T-cell (primary cell): Measurements from ENCODE around the gene POLQ. TPM values are rescaled to one million over a fixed set of nuclear protein-coding genes. Genes with fewer than 3 reads are reported as not detected.

ENCODE experiments used
- ATAC-seq, 4 experiments: fragments of 200-7000 bp in 3 of 4; fragments of 150-1000 bp in 1 of 4; cut with Tn5 transposase; replicated peaks in 1 of 4; 1 replicate in 3 of 4; 2 replicates in 1 of 4; pipeline ENCODE4 v1.10.0; 2021; ENCODE audit warnings: moderate library complexity in 3 of 4, mild to moderate bottlenecking in 2 of 4, moderate number of reproducible peaks in 1 of 4
- CTCF ChIA-PET, 2 donors: fragments of 300-600 bp; sonication (Branson Sonifier 250); formaldehyde crosslinking; loops; one replicate each; lab custom pipeline; 2022; ENCODE audit warnings: antibody characterized with exemption in 2 of 2; lab: Charles Lee
- POLR2A ChIA-PET, 2 donors: fragments of 300-600 bp; sonication (Branson Sonifier 250); formaldehyde crosslinking; loops; one replicate each; lab custom pipeline; 2022; ENCODE audit warnings: antibody characterized with exemption in 2 of 2; lab: Charles Lee
- DNase-seq, 35 experiments: peaks; one replicate each; pipeline versions ENCODE4 v3.0.0 to v3.0.0-alpha.2; 2013 to 2023
- H3K27ac ChIP-seq: one replicate; pipeline ENCODE4 v1.5.1; 2013; ENCODE audit warnings: low read length
- H3K27me3 ChIP-seq, 2 experiments: replicated peaks in 1 of 2; 1 replicate in 1 of 2; 2 replicates in 1 of 2; pipeline versions ENCODE4 v1.6.1 to v1.7.0; 2013; ENCODE audit warnings: low read length in 1 of 2, mixed read lengths in 1 of 2; ENCODE audit not compliant: control insufficient read depth in 2 of 2, insufficient read depth in 2 of 2; ENCODE audit errors: extremely low read depth in 1 of 2
- H3K36me3 ChIP-seq, 2 donors: 1 replicate in 1 of 2; 2 replicates in 1 of 2; pipeline versions ENCODE4 v1.6.1 to v1.7.0; 2013; ENCODE audit warnings: low read length in 1 of 2; ENCODE audit not compliant: control insufficient read depth in 2 of 2, insufficient read depth in 1 of 2; ENCODE audit errors: extremely low read depth in 1 of 2
- H3K4me1 ChIP-seq, 2 experiments: 1 replicate in 1 of 2; 2 replicates in 1 of 2; pipeline versions ENCODE4 v1.6.1 to v1.7.0; 2013; ENCODE audit warnings: low read length in 2 of 2, mixed read lengths in 1 of 2; ENCODE audit not compliant: insufficient read depth in 2 of 2, control insufficient read depth in 1 of 2; ENCODE audit errors: extremely low read depth in 1 of 2
- H3K4me3 ChIP-seq, 2 donors: 1 replicate in 1 of 2; 2 replicates in 1 of 2; pipeline versions ENCODE4 v1.5.1 to v1.7.0; 2013; ENCODE audit warnings: mild to moderate bottlenecking in 2 of 2, low read length in 1 of 2, moderate library complexity in 1 of 2; ENCODE audit not compliant: control insufficient read depth in 1 of 2; ENCODE audit errors: extremely low read depth in 1 of 2
- H3K9me3 ChIP-seq: 2 replicates; pipeline ENCODE4 v1.7.0; 2013
- H3K27ac Mint-ChIP-seq, 2 donors: one replicate each; pipeline ENCODE4 v1.8.0; 2020 to 2021; ENCODE audit warnings: mild to moderate bottlenecking in 2 of 2, mixed read lengths in 2 of 2
- H3K27me3 Mint-ChIP-seq, 2 donors: one replicate each; pipeline ENCODE4 v1.8.0; 2021 to 2022; ENCODE audit warnings: mixed read lengths in 2 of 2
- H3K36me3 Mint-ChIP-seq: one replicate; pipeline ENCODE4 v1.8.0; 2021; ENCODE audit warnings: mixed read lengths
- H3K4me1 Mint-ChIP-seq, 3 donors: one replicate each; pipeline ENCODE4 v1.8.0; 2020 to 2022; ENCODE audit warnings: mixed read lengths in 3 of 3, mild to moderate bottlenecking in 1 of 3
- H3K4me3 Mint-ChIP-seq, 3 donors: one replicate each; pipeline ENCODE4 v1.8.0; 2020 to 2022; ENCODE audit warnings: mild to moderate bottlenecking in 3 of 3, mixed read lengths in 3 of 3, moderate library complexity in 3 of 3
- H3K9me3 Mint-ChIP-seq, 3 donors: one replicate each; pipeline ENCODE4 v1.8.0; 2020 to 2022; ENCODE audit warnings: mixed read lengths in 3 of 3
- WGBS: methylation state at CpG from one replicate; pipeline ENCODE4 v1.1.5; 2013; ENCODE audit warnings: missing lambda C conversion rate; ENCODE audit not compliant: insufficient coverage; 5-methylcytosine and 5-hydroxymethylcytosine counted together
- total RNA-seq, 35 experiments: library from RNA in 6 of 35; stranded (reverse) in 6 of 35; fragments of 120-200 nt in 1 of 35; gene quantifications; one replicate each; pipeline versions ENCODE4 v1.2.1 to v1.2.4 and lab custom pipeline; 2013 to 2026

POLQ gene
- total RNA-seq, 5 donors from 2014 or later (not counting 1 experiment from before 2014, with no cell fraction given), result 0.23 to 1.1 (median 0.47) TPM

- 33% methylated on average over 1 of the region's 5 CpGs for WGBS
- Mint-ChIP-seq H3K4me3 (peak overlapping the region; percentile 71 to 76 (median 75)), H3K27me3 (no peaks in the 10 kb centered on the region), H3K4me1 (peaks cover 12 to 18% (median 13%) of the 10 kb centered on the region in 3 donors), H3K36me3 (no peaks in the 10 kb centered on the region), H3K9me3 (no peaks in the 10 kb centered on the region), H3K27ac (peak overlapping the region; percentile 58 to 85)
- ChIA-PET POLR2A (interaction anchor here in 1 of 2 donors (0.7 kb wide), 2 partner anchors 229 to 1430 kb away, joined by 3 read pairs; partner anchors contain the start of gene HCLS1), CTCF (interaction anchor here (0.7 to 1.0 kb wide), 2 partner anchors 114 to 670 kb away, joined by 3 to 5 read pairs; partner anchors contain the start of gene POLQ (in 1 of the 2))
- Histone ChIP-seq H3K27ac (peak overlapping the region; percentile 45), H3K4me1 (peaks cover 0 to 7% of the 10 kb centered on the region in 2 experiments), H3K27me3 (no peaks in the 10 kb centered on the region), H3K36me3 (no peaks in the 10 kb centered on the region), H3K4me3 (peak overlapping the region in 1 of 2 donors; percentile 11), H3K9me3 (no peaks in the 10 kb centered on the region)
- ATAC-seq, result peak; percentile 88 to 99 (median 96)
- peak in 32 of 35 experiments; percentile 7 to 78 (median 36) for DNase-seq
Measured at GRCh38 chr3:121431726-121432517, 113.9 kb downstream of the POLQ start.

DNA sequence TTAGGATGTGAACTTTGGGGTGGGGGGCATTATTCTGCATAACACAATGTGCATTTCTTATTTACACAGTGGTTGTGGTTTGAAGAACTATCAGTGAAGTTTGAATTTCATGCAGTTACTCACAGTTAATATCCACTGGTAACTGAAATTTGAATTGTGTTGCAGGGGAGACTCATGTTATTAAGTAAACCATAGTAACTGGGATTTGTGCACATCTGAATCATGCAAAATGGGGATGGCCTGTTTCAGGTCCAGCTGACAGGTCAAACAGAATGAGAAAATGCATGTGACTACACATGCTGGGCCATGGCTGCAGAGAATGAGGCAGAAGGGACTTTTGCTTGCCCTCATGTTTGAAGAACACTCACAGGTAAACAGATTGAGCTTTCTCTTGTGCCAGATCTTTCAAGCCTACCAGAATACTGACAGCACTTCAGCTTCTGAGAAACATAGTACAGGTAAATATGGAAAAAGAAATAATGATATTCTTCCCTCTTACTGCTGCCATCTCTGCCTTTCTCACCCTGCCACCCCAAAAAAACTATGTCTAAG, 115.0 kb downstream of the POLQ start:
- peaks cover 12 to 18% (median 13%) of the 10 kb centered on the region in 3 donors for H3K4me1 Mint-ChIP-seq

GRCh38 chr3:121424549-121424948, 121.2 kb downstream of the POLQ start:
- Histone ChIP-seq H3K9me3 (no peaks in the 10 kb centered on the region), H3K4me1 (no peaks in the 10 kb centered on the region), H3K4me3 (no peak overlapping the region), H3K27me3 (no peaks in the 10 kb centered on the region), H3K36me3 (no peaks in the 10 kb centered on the region), H3K27ac (no peak overlapping the region)
- ATAC-seq, result no peak
- H3K4me1 Mint-ChIP-seq, result no peaks in the 10 kb centered on the region
- H3K36me3 Mint-ChIP-seq, result no peaks in the 10 kb centered on the region
- H3K4me3 Mint-ChIP-seq, result no peak overlapping the region
- no peaks in the 10 kb centered on the region for H3K27me3 Mint-ChIP-seq
- POLR2A ChIA-PET, result no interaction called here
- DNase-seq, result no peak
- H3K9me3 Mint-ChIP-seq, result no peaks in the 10 kb centered on the region
- no peak overlapping the region for H3K27ac Mint-ChIP-seq
- CTCF ChIA-PET, result no interaction called here

More for the DNA sequence above, 115.0 kb downstream of the POLQ start:
- ChIA-PET CTCF (interaction anchor here in 1 of 2 donors (0.6 kb wide), 1 partner anchor 12 kb away, joined by 3 read pairs; no protein-coding TSS in a partner anchor), POLR2A (no interaction called here)
- ATAC-seq (no peak), DNase-seq (no peak)
- no peak overlapping the region for H3K4me3 ChIP-seq
- H3K27me3 ChIP-seq, result no peaks in the 10 kb centered on the region
- no peaks in the 10 kb centered on the region for H3K9me3 ChIP-seq
- Mint-ChIP-seq H3K27ac (peak overlapping the region in 1 of 2 donors; percentile 3), H3K4me3 (no peak overlapping the region), H3K9me3 (no peaks in the 10 kb centered on the region), H3K27me3 (no peaks in the 10 kb centered on the region), H3K36me3 (no peaks in the 10 kb centered on the region)
- peaks cover 0 to 7% of the 10 kb centered on the region in 2 experiments for H3K4me1 ChIP-seq
- no peak overlapping the region for H3K27ac ChIP-seq
- no peaks in the 10 kb centered on the region for H3K36me3 ChIP-seq

GRCh38 chr3:121418182-121418581, 127.6 kb downstream of the POLQ start:
- no peaks in the 10 kb centered on the region for H3K27me3 ChIP-seq
- H3K9me3 ChIP-seq, result no peaks in the 10 kb centered on the region
- Mint-ChIP-seq H3K27ac (no peak overlapping the region), H3K4me3 (no peak overlapping the region), H3K36me3 (no peaks in the 10 kb centered on the region), H3K9me3 (no peaks in the 10 kb centered on the region), H3K27me3 (peaks cover 0 to 3% of the 10 kb centered on the region in 2 donors), H3K4me1 (no peaks in the 10 kb centered on the region)
- H3K27ac ChIP-seq, result no peak overlapping the region
- ATAC-seq (no peak), DNase-seq (no peak)
- H3K36me3 ChIP-seq, result no peaks in the 10 kb centered on the region
- H3K4me3 ChIP-seq, result no peak overlapping the region
- no peaks in the 10 kb centered on the region for H3K4me1 ChIP-seq
- WGBS, result 100% methylated on average over 4 of the region's 6 CpGs
- ChIA-PET POLR2A (no interaction called here), CTCF (interaction anchor here in 1 of 2 donors (0.6 kb wide), 2 partner anchors 13 to 20 kb away, joined by 3 read pairs; no protein-coding TSS in a partner anchor)

DNA sequence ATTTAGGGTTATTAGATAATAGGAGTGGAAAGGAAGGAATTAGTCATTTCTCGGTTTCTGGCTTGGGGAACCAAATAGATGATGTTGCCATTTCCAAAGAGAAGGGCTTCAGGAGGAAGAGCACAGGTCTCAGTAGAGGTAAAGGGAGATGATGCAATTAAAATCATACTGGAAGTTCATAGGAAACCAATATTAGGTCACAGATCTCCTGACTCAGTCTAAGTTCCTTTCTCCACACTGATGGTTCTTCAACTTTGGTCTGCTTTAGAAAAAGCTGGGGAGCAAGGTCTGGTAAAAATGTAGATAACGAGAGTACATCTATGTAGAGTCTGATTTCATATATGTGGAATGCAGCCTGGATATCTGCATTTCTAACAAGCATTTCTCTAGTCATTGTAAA, 130.9 kb downstream of the POLQ start:
- POLR2A ChIA-PET, result no interaction called here
- no peaks in the 10 kb centered on the region for H3K4me1 Mint-ChIP-seq
- no peak for ATAC-seq

DNA sequence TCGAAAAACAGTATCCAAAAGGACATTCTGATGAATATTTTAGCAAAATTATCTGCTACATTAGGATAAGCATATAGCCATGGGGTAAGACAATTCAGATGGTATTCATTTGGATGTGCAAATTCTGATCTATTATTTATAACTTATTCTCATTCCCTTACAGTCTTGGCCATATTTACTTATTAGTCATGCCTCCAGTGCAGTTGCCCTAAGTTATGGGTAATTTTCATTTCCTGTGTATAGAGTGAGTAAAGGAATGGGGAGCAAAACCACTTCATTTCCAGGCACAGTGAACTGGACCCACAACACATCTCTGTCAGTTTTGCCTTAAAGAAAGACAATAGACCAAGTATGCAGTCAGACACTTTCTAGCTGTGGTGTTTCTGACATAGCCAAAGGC, 134.3 kb downstream of the POLQ start:
- no peaks in the 10 kb centered on the region for H3K36me3 Mint-ChIP-seq

More for the DNA sequence above, 130.9 kb downstream of the POLQ start:
- CTCF ChIA-PET, result no interaction called here
- no peak overlapping the region for H3K27ac ChIP-seq
- H3K4me3 ChIP-seq, result no peak overlapping the region
- H3K36me3 Mint-ChIP-seq, result no peaks in the 10 kb centered on the region
- DNase-seq, result no peak
- 100% methylated on average over 1 of the region's 2 CpGs for WGBS
- no peaks in the 10 kb centered on the region for H3K4me1 ChIP-seq
- H3K36me3 ChIP-seq, result no peaks in the 10 kb centered on the region
- no peaks in the 10 kb centered on the region for H3K27me3 ChIP-seq
- no peak overlapping the region for H3K4me3 Mint-ChIP-seq
- H3K9me3 Mint-ChIP-seq, result no peaks in the 10 kb centered on the region
- H3K27ac Mint-ChIP-seq, result no peak overlapping the region
- H3K27me3 Mint-ChIP-seq, result peaks cover 0 to 3% of the 10 kb centered on the region in 2 donors
- no peaks in the 10 kb centered on the region for H3K9me3 ChIP-seq

More for the DNA sequence above, 134.3 kb downstream of the POLQ start:
- Histone ChIP-seq H3K4me1 (no peaks in the 10 kb centered on the region), H3K9me3 (no peaks in the 10 kb centered on the region), H3K27ac (no peak overlapping the region), H3K27me3 (no peaks in the 10 kb centered on the region), H3K36me3 (no peaks in the 10 kb centered on the region), H3K4me3 (no peak overlapping the region)
- H3K27me3 Mint-ChIP-seq, result peaks cover 0 to 5% of the 10 kb centered on the region in 2 donors
- H3K4me1 Mint-ChIP-seq, result no peaks in the 10 kb centered on the region
- no peak overlapping the region for H3K27ac Mint-ChIP-seq
- ChIA-PET POLR2A (no interaction called here), CTCF (no interaction called here)
- DNase-seq (no peak), ATAC-seq (no peak)
- no CpG with 5 or more reads among the region's 1 CpG for WGBS
- no peak overlapping the region for H3K4me3 Mint-ChIP-seq
- no peaks in the 10 kb centered on the region for H3K9me3 Mint-ChIP-seq
